GM18907 (cell line): ENCODE data around the gene MAP1LC3A.

Experiments
- ATAC-seq: cut with Tn5 transposase; IDR thresholded peaks from one replicate; pipeline ENCODE4 v1.9.1; 2021; ENCODE audit warnings: mild to moderate bottlenecking, moderate library complexity; ENCODE audit not compliant: unreplicated experiment

MAP1LC3A gene

DNA sequence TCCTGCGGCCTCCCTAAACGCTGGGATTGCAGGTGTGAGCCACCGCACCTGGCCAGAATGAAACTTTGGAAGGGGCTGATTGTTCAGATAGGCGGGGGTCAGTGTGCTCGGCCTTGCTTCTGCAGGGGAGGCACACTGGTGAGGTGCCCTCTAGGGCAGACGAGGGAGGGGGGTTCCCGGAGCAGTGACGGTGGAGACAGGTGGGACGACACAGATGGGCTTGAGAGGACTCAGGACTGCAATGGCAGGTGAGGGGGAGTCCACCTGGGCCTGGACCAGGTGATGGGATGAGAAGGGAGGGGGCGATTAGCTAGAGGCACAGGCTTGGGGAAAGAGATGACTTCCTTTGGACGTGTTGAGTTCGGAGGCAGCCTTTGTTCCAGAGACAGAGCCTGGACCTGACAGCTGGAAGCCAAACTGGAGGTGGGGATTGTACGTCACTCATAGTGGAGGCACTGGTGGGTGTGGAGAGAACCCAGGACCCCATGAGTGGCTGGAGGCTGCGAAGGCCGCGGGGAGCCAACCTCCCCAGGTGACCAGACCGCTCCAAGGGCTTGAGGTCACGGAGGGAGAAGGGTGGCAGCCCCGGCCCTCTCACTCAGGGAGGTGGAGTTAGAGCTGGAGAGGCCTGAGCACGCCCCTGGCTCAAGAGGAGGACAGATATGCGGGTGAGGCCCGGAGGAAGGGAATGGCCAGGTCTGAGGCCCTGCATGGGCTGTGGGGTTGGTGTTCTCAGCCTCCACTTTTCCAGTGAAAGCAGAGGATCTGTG, 10.5 kb upstream of the MAP1LC3A start:
- no peak for ATAC-seq

DNA sequence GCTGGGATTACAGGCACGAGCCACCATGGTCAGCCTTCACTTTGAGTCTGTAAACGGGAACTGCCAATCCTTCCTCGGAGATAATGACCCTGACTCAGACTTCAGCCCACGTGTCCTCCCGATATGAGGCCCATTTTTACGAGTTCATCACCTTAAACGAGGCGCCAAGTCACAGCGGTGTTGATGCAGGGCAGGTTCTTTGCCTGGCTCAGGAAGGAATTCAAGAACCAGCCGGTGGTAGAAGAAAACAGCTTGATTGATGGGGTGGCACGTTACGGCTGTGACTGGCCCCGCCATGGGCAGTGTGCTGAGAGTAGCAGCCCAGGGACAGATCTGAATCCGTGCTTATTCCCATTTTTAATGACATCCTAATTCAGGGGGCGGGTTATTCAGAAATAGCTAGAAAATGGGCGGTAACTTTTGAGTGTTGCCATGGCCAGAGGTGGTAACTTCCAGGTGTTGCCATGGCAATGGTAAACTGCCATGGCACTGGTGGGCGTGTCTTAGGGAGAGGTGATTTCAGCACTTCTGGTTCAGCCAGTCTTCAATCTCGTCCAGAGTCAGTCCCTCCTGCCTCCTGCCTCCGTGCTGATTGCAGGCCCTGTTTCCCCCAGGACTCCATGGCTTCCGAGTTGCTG, 9.1 kb upstream of the MAP1LC3A start:
- ATAC-seq: no peak

DNA sequence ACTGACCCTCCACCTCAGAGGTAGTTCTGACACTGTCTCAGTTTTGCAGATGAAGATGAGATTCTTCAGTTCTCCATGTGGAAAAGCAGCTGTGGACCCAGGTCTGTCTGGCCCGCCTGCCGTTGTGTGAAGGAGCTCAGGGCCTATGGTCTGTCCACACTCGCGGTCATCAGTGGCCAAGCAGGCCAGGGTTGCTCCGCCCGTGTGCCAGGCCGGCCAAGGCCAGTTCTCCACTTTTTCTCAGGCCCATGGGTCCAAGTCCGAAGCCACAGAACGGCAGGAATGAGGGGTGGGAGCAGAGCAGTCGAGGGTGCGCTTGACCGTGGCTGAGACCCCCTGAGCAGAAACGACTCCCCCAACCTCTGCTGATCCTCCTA, 8.6 kb upstream of the MAP1LC3A start:
- ATAC-seq: no peak

DNA sequence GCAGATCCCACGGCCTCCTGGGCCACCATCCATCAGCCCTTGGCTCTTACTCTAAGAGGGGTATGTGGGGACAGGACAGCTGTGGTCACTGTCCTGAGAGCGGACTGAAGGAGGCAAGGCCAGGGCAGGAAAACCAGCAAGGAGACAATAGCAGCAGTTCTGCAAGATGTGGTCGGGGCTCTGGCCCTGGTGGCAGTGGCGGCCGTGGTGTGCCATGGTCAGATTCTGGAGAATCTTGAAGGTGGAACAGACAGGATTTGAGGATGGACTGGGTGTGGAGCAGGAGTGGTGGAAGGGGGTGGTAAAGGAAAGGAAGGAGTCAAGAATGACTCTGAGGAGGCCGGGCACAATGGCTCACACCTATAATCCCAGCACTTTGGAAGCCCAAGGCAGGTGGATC, 5.9 kb upstream of the MAP1LC3A start:
- ATAC-seq: no peak

DNA sequence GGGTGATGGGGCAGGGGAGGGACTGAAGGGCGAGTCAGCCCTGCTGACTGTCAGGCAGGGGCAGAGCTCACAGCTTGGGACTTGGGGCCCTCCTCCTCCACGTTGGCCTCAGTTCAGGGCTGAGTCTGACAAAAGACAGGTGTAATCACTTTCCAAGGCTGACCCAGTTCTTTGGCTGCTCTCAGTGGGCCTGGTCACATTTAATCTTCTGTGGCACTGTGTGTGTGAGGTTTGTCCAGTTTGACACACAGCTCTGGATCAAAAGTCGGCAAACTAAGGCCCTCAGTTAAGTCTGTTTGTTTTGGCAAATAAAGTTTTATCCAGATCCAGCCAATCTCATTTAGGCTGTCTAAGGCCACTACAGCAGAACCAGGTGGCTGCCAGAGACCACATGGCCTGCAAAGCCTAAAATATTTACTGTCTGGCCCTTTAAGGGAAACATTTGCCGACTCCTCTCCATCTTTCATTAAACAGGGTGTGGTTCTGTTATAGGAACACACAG, 5.1 kb upstream of the MAP1LC3A start:
- ATAC-seq: no peak

DNA sequence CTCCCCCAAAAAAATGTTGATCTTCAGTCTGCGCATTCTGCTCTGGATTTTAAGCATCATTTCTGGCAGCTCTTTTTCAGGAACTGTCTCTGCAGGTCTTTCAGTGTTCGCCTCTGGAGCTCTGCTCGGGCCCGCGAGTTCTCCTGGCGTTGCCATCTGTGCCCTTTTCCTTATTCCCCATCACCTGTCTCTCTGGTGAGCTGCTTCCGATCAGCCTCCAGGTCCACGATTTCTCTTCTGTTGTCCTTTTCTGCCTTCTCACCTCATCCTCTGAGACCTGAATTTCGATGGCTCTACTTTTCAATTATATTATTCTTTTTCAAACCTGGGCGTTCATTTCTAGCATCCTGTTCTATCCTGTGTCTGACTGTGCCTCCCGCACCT, 590 bp upstream of the MAP1LC3A start:
- ATAC-seq: no peak

DNA sequence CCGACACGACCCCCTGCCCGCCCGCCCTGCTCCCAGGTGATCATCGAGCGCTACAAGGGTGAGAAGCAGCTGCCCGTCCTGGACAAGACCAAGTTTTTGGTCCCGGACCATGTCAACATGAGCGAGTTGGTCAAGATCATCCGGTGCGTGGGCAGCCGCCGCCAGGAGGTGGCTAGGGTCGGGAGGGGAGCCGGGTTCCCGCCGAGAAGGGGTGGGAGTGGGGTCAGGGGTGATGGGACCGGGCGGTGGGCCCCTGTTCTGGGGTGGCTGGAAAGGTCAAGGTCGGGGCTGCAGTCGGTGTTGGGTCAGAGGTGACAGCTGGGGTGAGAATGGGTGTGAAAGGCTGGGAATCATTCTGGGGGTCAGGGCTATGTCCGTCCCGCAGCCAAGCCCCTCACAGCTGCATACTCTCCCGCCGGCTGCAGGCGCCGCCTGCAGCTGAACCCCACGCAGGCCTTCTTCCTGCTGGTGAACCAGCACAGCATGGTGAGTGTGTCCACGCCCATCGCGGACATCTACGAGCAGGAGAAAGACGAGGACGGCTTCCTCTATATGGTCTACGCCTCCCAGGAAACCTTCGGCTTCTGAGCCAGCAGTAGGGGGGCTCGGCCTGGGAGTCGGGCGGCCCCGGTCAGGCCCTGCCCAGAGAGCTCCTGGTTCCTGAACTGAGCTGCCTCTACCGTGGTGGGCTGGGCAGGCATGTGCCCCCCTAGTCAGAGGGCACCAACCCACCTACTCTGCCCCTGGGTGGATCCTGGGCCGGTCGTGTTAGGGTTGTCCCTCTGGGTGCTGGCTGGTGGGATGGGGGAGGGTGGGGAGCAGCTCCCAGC, 1.0 kb downstream of the MAP1LC3A start:
- ATAC-seq: no peak

DNA sequence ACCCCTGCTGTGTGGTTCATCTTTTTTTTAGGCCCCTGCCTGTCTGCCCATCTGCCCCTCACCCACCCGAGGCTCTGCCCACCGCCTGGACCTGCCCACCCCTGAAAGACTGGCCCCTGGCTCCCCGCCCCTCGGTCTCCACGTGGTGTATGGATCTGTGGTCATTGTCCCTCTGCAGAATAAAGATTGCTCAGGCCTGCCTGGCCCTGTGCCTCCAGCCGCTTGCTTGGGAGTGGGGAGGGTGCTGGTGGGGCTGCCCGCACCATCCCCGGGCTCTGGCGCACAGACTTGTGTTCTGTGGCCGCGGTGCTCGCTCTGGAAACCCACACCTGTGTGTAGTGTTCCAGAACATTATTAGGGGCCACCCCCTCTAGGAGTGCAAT, 1.6 kb downstream of the MAP1LC3A start:
- no peak for ATAC-seq

DNA sequence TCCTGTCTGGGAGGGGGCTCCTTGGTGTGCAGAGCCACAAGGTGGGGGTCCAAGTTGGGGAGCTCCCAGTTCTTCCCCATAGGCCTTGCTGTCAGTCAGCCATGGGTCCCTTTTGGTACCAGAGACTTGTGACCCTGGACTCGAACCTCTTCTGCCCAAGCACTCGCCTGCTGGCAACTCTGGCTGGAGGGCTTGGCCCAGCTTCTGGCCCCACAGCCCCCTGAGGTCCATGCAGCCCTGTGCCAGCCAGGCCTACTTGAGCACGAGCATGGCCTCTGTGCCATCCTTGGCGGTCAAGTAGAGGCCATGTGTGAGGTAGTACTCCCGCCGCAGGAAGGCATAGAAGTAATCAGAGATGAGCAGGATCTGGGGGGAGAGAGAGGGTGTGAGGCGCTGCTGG, 2.1 kb downstream of the MAP1LC3A start:
- no peak for ATAC-seq

DNA sequence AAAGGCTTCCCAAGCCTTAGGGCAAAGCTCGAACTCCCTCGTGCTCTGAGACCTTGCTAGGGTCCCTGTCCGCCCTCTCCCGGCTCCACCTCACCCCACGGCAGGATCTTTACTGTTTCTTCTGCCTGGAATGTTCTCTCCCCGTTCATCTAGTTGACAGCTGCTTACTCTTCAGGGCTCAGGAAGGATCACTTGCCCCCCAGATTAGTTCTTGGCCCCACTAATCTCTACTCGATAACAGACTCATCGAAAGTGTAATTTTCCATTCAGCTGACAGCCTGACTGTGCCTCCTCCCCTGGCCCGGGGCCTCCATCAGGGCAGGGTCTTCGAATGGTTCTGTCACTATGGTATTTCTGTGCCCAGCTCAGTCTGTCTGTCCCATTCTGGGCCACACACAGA, 3.1 kb downstream of the MAP1LC3A start:
- no peak for ATAC-seq

DNA sequence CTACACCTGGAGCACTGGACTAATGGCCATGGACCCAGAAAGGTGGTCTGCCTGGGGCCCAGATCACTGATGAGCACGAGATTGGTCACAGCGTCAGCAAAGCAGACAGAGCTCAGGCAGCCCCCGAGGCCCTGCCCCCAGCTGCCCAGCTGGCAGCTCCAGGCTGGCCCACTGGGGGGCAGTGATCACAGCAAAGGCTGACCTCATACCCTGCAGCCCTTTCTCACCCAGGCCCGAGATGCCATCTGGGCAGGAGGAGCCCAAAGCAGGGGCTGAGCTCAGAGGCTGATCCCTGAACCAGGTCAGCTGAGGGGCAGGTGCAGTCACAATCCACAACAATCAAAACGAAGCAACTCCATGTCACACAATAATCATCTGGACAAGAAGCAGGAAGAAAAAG, 4.1 kb downstream of the MAP1LC3A start:
- ATAC-seq: no peak

DNA sequence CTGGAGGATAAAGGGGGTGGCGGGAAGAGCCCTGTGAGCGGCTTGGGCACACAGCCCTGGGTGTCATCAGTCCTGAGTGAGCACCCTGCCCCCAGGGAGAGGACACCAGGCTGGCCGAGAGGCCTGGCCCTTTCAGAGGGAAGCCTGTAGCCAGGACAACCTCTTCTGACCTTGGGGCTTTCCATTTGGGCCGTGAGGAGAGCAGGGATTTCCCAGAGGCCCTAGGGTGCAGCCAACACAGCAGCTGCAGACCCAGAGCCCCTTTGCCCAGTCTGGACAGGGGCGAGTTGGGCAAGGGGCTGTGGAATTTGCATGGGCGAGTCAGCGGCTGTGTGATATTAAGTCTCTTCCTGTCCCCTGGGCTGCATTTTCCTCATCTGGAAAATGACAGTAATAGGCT, 6.3 kb downstream of the MAP1LC3A start:
- no peak for ATAC-seq

DNA sequence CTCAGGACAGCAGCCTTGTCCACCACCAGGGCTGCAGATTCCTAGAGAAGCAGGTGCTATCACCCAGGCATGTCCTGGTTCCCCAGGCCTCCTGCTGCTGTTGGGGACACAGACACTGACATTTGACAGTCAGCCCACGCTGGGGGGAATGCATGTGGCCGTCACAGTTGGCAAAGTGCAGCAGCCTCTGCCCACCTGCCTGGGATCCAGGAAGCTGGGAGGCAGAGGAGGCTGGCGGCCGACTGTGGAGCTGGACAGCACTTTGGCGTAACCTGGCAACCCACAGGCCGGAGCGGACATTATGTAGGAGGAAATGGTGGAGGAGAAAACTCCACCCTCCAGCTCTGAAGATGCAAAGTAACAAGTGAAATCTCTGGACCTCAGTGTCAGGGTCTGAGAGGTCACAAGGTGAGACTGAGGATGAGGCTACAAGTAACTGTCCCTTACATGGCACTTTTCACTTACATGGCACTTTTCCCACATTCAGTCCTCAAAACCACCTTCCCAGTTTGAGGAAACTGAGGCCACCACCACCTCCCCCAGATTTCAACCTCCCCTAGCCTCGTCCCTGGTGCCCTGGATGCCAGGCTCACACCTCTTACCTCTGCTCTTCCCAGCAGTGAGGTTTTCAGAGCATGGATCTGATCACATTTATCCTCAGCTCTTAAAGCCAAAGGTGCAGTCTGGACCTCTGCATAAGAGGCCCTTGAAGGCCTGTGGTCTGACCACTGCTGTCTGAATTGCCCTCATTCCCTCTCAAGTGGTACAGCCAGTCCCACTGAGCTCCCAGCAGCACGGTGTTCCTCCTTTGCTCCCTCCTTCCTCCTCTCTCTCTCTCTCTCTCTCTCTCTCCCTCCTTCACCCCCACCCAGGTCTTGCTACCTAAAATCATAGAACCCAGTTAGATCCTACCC, 8.7 kb downstream of the MAP1LC3A start:
- ATAC-seq: no peak

DNA sequence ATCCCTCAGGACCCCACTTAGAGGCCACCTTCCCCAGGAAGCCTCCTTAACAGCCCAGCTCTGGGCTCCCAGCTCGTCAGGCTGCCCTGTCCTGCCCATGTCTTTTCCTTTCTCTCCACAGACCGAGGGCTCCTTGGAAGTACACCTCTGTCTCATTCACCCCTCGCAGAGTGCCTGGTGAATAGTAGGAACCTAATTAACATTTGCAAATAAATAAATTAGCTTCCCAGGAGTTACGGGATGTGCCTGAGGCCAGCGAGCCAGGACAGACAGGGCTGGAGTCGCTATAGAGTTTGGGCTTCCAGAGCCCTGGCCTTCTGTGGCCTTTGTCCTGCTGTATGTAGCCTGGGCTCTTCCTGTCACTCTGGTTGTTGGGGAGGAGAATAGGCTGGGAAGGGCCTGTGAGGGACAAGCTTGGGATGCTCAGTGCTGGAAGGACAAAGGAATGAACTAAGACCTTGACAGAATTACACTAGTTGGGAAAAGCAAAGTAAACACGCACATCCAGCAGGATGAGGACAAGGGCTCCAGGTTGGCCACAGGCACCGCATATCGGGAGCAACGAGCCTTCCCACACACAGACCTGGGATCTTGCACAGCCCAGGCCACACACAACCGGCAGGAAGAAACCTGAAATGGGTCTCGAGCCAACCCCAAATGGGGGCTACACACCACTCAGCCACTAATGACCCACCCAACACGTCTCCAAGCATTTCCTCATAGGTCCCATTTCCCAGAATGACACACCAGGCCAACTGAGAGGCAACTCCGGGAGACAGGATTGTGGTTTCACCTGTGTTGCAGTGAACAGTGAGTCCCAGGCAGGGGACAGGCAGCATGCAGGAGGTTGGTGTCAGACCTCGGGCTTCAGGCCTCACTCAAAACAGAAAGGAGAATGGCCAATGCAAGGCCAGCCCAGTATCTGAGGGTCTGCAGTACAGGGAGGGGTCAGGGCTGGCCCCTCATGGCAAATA, 9.7 kb downstream of the MAP1LC3A start:
- ATAC-seq: no peak

DNA sequence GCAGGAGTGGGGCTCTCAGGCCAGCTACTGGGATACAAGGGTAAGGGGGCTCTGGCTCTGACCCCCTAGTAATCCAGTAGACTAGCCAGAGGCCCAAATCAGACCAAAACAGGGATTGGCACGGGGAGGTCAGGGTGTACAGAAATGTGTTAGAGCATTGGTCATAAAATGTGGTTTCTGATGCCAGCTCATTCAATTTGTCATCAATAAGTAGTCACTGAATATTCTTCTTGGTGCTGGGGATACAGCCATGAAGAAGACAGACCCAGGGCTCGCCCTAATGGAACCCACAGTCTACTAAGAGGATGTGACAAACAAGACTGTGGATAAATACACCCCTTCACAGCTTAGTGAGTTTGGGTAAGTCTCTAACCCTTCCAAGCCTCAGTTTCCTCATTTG, 11.1 kb downstream of the MAP1LC3A start:
- no peak for ATAC-seq

DNA sequence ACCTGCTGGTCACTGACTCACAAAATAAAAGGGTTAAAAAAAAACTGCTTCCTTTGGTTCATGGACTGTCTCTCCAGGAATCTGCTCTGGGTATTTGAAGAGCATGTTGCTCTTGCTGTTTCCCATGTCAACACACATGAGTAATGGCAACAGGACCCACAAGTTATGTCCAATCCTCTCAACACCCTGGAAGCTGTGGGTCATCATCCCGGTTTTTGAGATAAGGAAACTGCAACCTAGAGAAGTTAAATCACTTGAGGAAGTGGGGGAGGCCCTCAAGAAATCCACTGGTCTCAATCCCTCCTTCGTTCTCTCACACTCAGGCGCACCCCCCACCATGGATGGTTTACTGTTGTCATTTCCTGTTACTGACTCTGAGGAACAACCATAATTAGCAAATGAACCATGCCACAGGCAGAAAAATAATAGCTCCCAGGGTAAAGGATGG, 12.4 kb downstream of the MAP1LC3A start:
- no peak for ATAC-seq

DNA sequence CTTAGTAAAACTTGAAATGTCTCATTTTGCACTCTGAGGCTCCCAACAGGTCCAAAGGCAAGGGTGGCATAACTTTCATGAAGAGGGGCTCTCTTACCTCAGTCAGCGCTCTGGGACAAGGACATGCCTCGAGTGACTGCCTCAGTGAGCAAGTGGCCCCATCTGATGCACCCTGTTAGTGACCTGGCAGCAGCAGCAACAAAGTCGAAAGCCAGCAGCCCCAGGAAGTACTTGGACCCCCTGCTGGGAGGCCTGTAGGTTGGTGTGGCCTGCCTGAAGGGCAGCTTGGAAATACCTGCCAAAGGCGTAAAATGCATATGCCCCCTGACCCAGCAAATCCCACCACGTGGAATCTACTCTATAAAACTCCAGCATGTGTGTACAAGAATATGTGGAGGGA, 13.2 kb downstream of the MAP1LC3A start:
- no peak for ATAC-seq

DNA sequence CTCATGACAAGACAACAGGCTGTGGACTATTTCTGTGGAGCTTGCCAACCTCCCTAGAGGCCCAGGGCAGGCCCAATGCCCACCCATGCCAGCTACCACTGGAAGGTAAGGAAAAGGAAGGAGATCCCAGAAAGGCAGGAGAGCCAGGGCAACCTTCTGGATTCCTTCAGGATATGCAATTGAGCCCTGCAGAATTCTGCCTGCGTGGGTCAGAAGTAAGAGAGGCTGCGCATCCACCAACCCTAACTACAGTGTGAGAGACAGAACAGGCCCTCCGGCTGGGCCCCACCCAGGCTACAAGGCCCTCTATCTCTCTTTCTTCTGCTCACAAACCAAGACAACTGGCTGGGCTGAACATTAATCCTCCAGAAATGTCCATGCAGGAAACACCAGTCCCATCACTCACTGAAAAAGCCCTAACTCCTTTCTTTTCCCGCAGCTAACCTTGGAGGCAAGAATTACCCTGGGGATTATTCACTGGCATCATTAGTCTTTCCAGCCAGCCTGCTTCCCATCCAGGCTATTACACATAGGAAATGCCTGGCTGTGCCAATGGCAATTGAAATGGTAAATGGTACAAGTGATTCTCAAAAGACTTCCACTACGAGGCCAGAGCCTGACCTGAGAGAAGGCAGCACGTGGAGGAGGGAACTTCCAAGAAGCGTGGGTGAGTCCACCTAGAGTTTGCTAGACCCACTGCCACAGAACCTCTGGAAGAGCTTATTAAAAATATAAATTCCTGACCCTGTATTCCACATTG, 15.2 kb downstream of the MAP1LC3A start:
- ATAC-seq: no peak

DNA sequence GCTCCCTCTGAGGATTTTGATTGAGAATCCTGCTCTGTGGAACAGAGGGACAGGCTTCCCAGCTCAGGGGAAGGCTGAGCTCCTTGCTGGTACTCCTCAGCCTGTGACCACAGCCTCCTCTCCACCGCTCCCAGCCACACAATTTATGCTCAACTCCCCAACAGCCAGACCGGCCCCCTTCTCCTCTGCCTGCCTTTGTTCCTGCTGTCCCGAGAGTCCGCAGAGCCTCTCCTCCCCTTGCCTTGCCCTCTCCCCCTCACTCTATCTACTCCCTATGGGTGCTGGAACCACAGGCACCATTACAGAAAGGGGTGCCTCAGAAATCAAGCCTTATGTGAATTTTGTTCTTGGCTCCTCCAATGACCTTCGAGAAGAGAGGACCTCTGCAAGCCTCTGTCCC, 15.9 kb downstream of the MAP1LC3A start:
- no peak for ATAC-seq
